ENCODE measurements around the gene IFT122. TPM values are rescaled to one million over a fixed set of nuclear protein-coding genes. Genes with fewer than 3 reads are reported as not detected.

IFT122 gene
- polyA plus RNA-seq, 2 of the 4 experiments (the other 2 are of a cell fraction), result 15.0 to 17.1 TPM

- 80% methylated on average over 4 of the region's 6 CpGs for WGBS (ENCODE audit: missing lambda C conversion rate)
- H3K27ac ChIP-seq, result no peak overlapping the region
- DNase-seq (ENCODE audit: low read depth in 1 of 2, low spot score in 1 of 2) (no peak), ATAC-seq (no peak), FAIRE-seq (no peak)
- no peaks in the 10 kb centered on the region for H3K9me3 ChIP-seq
- no peak overlapping the region for H3K4me3 ChIP-seq
- H3K4me1 ChIP-seq, result no peaks in the 10 kb centered on the region
- TF ChIP-seq HOXB13 (CRISPR knock-in tag; IDR thresholded peaks at IDR 0.05; ENCODE audit: low read depth), result no peak
- no peak for TF ChIP-seq NPAS2 (CRISPR knock-in tag; IDR thresholded peaks at IDR 0.05; ENCODE audit: borderline replicate concordance)
- no peak for TF ChIP-seq EHF (CRISPR knock-in tag; IDR thresholded peaks at IDR 0.05)
- no peak for TF ChIP-seq HDAC2 (IDR thresholded peaks at IDR 0.05)
- TF ChIP-seq USF2 (IDR thresholded peaks at IDR 0.05), result no peak
- no peak for TF ChIP-seq MAZ (IDR thresholded peaks at IDR 0.05; ENCODE audit: borderline replicate concordance, low read depth, low read length)
- no peak for TF ChIP-seq CBX2 (IDR thresholded peaks at IDR 0.05; ENCODE audit: borderline replicate concordance, low read depth)
- no peak for TF ChIP-seq JUNB (IDR thresholded peaks at IDR 0.05)
- POLR2A ChIA-PET, result no interaction called here
- H3K4me2 ChIP-seq, result no peak overlapping the region
- CTCF ChIA-PET, result interaction anchor here (0.8 kb wide), 1 partner anchor 9 kb away, joined by 3 read pairs; no protein-coding TSS in a partner anchor
Observed at GRCh38 chr3:129567939-129568338, 127.9 kb downstream of the IFT122 start.

- no peak overlapping the region for H3K4me3 ChIP-seq
- 98% methylated on average over 6 of the region's 7 CpGs for WGBS (ENCODE audit: missing lambda C conversion rate)
- no peak for DNase-seq (ENCODE audit: low read depth in 1 of 2, low spot score in 1 of 2)
- no peak for ATAC-seq
- ChIA-PET POLR2A (no interaction called here), CTCF (interaction anchor here (1.2 kb wide), 1 partner anchor 11 kb away, joined by 3 read pairs; no protein-coding TSS in a partner anchor)
- H3K9me3 ChIP-seq, result no peaks in the 10 kb centered on the region
- TF ChIP-seq KDM5A (IDR thresholded peaks at IDR 0.05), result no peak
- TF ChIP-seq RARB (CRISPR knock-in tag; IDR thresholded peaks at IDR 0.05), result no peak
- TF ChIP-seq HOXB5 (CRISPR knock-in tag; IDR thresholded peaks at IDR 0.05), result no peak
- TF ChIP-seq KDM1A (IDR thresholded peaks at IDR 0.05; ENCODE audit: low read depth), result no peak
- no peak for TF ChIP-seq FOSB (CRISPR knock-in tag; IDR thresholded peaks at IDR 0.05)
- TF ChIP-seq ZFP36 (IDR thresholded peaks at IDR 0.05; ENCODE audit: borderline replicate concordance, partially characterized antibody), result peak; percentile 5
- H3K4me2 ChIP-seq, result no peak overlapping the region
- FAIRE-seq, result no peak
- H3K4me1 ChIP-seq, result no peaks in the 10 kb centered on the region
- H3K27ac ChIP-seq, result no peak overlapping the region
Observed at GRCh38 chr3:129569856-129570255, 129.8 kb downstream of the IFT122 start.

Small RNAs within 50 kb of the gene (small RNA-seq; reads per million reads assigned to genes)
- 0 reads per million in 6 experiments for gene SNORA7B

Other genes starting within 250 kb of the IFT122 start
- 86.5 and 90.2 TPM in 2 replicates for gene COPG1, start 190.6 kb upstream of the IFT122 start, polyA plus RNA-seq (2011; rRNA removed)
- 72.2 to 90.0 TPM (median 80.6 TPM) in 3 replicates for gene COPG1, start 190.6 kb upstream of the IFT122 start, polyA plus RNA-seq (2017; fragmentation: RNase III; extraction: RNeasy Plus Mini Kit Qiagen cat#74134 plus additional on column Dnase treatment)
- gene HMCES, start 161.4 kb upstream of the IFT122 start, polyA plus RNA-seq (2011; rRNA removed), result 35.2 and 38.3 TPM in 2 replicates
- 38.1 to 40.1 TPM (median 39.9 TPM) in 3 replicates for gene HMCES, start 161.4 kb upstream of the IFT122 start, polyA plus RNA-seq (2017; fragmentation: RNase III; extraction: RNeasy Plus Mini Kit Qiagen cat#74134 plus additional on column Dnase treatment)
- gene EFCAB12, start 11.6 kb upstream of the IFT122 start, polyA plus RNA-seq (2011; rRNA removed), result 0.62 and 0.82 TPM in 2 replicates
- 0.81 to 1.4 TPM (median 1.1 TPM) in 3 replicates for gene EFCAB12, start 11.6 kb upstream of the IFT122 start, polyA plus RNA-seq (2017; fragmentation: RNase III; extraction: RNeasy Plus Mini Kit Qiagen cat#74134 plus additional on column Dnase treatment)
- gene MBD4, start 276 bp upstream of the IFT122 start, polyA plus RNA-seq (2011; rRNA removed), result 38.2 and 49.7 TPM in 2 replicates
- gene MBD4, start 276 bp upstream of the IFT122 start, polyA plus RNA-seq (2017; fragmentation: RNase III; extraction: RNeasy Plus Mini Kit Qiagen cat#74134 plus additional on column Dnase treatment), result 26.4 to 32.7 TPM (median 31.4 TPM) in 3 replicates
- gene RHO, start 88.4 kb downstream of the IFT122 start, polyA plus RNA-seq (2011; rRNA removed), result 0.03 and 0.04 TPM in 2 replicates
- gene RHO, start 88.4 kb downstream of the IFT122 start, polyA plus RNA-seq (2017; fragmentation: RNase III; extraction: RNeasy Plus Mini Kit Qiagen cat#74134 plus additional on column Dnase treatment), result not detected in 3 replicates
- not detected in 2 replicates for gene H1-8, start 103.0 kb downstream of the IFT122 start, polyA plus RNA-seq (2011; rRNA removed)
- not detected in 3 replicates for gene H1-8, start 103.0 kb downstream of the IFT122 start, polyA plus RNA-seq (2017; fragmentation: RNase III; extraction: RNeasy Plus Mini Kit Qiagen cat#74134 plus additional on column Dnase treatment)
- gene PLXND1, start 166.5 kb downstream of the IFT122 start, polyA plus RNA-seq (2011; rRNA removed), result 26.8 and 49.3 TPM in 2 replicates
- 47.2 to 72.6 TPM (median 58.6 TPM) in 3 replicates for gene PLXND1, start 166.5 kb downstream of the IFT122 start, polyA plus RNA-seq (2017; fragmentation: RNase III; extraction: RNeasy Plus Mini Kit Qiagen cat#74134 plus additional on column Dnase treatment)